LNCAP (cell line): ENCODE results near the gene TRAPPC2L.

Experiments used
- CTCF ChIP-seq: fragments of 450-650 bp; IDR thresholded peaks from 2 replicates; pipeline ENCODE4 v1.5.1; 2017; ENCODE audit warnings: mild to moderate bottlenecking

Gene TRAPPC2L

GRCh38 chr16:88822281-88823040, 34.5 kb upstream of the TRAPPC2L start:
- TF ChIP-seq CTCF = no peak

- no peak for TF ChIP-seq CTCF
Observed at GRCh38 chr16:88824256-88825077, 32.5 kb upstream of the TRAPPC2L start.

- no peak for TF ChIP-seq CTCF
Observed at GRCh38 chr16:88825146-88825545, 31.8 kb upstream of the TRAPPC2L start.

GRCh38 chr16:88826070-88826840, 30.7 kb upstream of the TRAPPC2L start:
- TF ChIP-seq CTCF = no peak

GRCh38 chr16:88827727-88828126, 29.2 kb upstream of the TRAPPC2L start:
- no peak for TF ChIP-seq CTCF

GRCh38 chr16:88828711-88829110, 28.2 kb upstream of the TRAPPC2L start:
- TF ChIP-seq CTCF = no peak

- no peak for TF ChIP-seq CTCF
Observed at GRCh38 chr16:88830258-88830657, 26.7 kb upstream of the TRAPPC2L start.
